ENCODE measurements around the gene MMP21. TPM values are rescaled to one million over a fixed set of nuclear protein-coding genes. Genes with fewer than 3 reads are reported as not detected.

MMP21 gene
- total and polyA plus RNA-seq, 2 donors (not counting 1 experiment from before 2014, with no cell fraction given), result 0.05 to 0.17 TPM

- Histone ChIP-seq H4K20me1 (ENCODE audit: control insufficient read depth, extremely low read depth, insufficient read depth, low read length) (no peaks in the 10 kb centered on the region), H3K9me3 (ENCODE audit: control insufficient read depth, insufficient read depth, low read depth, low read length) (no peaks in the 10 kb centered on the region), H3K4me1 (ENCODE audit: control insufficient read depth, extremely low read depth, insufficient read depth, low read length) (no peaks in the 10 kb centered on the region), H3K4me3 (replicated peaks in 1 of 4; ENCODE audit: control extremely low read depth in 1 of 4, insufficient read depth in 1 of 4, low read depth in 3 of 4, low read length in 4 of 4) (no peak overlapping the region), H3K79me2 (ENCODE audit: control insufficient read depth, insufficient read depth, low read length) (no peaks in the 10 kb centered on the region), H2AFZ (ENCODE audit: low read length) (no peak overlapping the region), H3K36me3 (ENCODE audit: control insufficient read depth, insufficient read depth, low read length) (no peaks in the 10 kb centered on the region), H3K27ac (ENCODE audit: insufficient read depth, low read length) (no peak overlapping the region), H3K27me3 (ENCODE audit: control insufficient read depth, insufficient read depth, low read length) (no peaks in the 10 kb centered on the region), H3K9ac (ENCODE audit: insufficient read depth, low read length) (no peak overlapping the region), H3K4me2 (ENCODE audit: extremely low read depth, insufficient read depth, low read length) (no peak overlapping the region)
- TF ChIP-seq CTCF (conservative IDR thresholded peaks at IDR 0.05 in 1 of 2, IDR thresholded peaks at IDR 0.05 in 1 of 2; ENCODE audit: low read depth in 1 of 2, low read length in 2 of 2) (no peak), EZH2 (IDR thresholded peaks at IDR 0.05; ENCODE audit: low read length, missing control alignments) (no peak)
- DNase-seq (ENCODE audit: low read depth in 2 of 2), result no peak
Measured at GRCh38 chr10:125785791-125786190, 10.2 kb upstream of the MMP21 start.

DNA sequence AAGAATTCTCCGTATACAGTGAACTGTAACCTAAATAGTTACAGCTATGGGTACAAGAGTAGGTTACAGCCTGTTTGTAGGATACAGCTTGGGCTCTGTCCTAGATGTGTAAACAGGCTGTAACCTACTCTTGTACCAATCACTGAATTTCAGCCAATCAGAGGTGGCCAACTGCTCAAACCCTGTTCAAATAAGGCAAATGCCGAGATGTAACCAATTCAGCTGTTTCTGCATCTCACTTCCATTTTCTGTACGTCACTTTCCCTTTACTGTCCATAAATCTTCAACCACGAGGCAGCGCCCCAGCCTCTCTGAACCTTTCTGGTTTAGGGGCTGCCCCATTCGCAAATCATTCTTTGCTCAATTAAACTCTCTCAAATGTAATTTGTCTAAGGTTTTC is 8.3 kb upstream of the MMP21 start:
- no peak overlapping the region for H3K27ac ChIP-seq (ENCODE audit: insufficient read depth, low read length)
- H2AFZ ChIP-seq (ENCODE audit: low read length), result no peak overlapping the region
- no peak overlapping the region for H3K4me2 ChIP-seq (ENCODE audit: extremely low read depth, insufficient read depth, low read length)
- H3K4me1 ChIP-seq (ENCODE audit: control insufficient read depth, extremely low read depth, insufficient read depth, low read length), result no peaks in the 10 kb centered on the region
- H3K4me3 ChIP-seq (replicated peaks in 1 of 4; ENCODE audit: control extremely low read depth in 1 of 4, insufficient read depth in 1 of 4, low read depth in 3 of 4, low read length in 4 of 4), result no peak overlapping the region
- TF ChIP-seq EZH2 (IDR thresholded peaks at IDR 0.05; ENCODE audit: low read length, missing control alignments), result no peak
- TF ChIP-seq CTCF (conservative IDR thresholded peaks at IDR 0.05 in 1 of 2, IDR thresholded peaks at IDR 0.05 in 1 of 2; ENCODE audit: low read depth in 1 of 2, low read length in 2 of 2), result no peak
- no peaks in the 10 kb centered on the region for H4K20me1 ChIP-seq (ENCODE audit: control insufficient read depth, extremely low read depth, insufficient read depth, low read length)
- no peaks in the 10 kb centered on the region for H3K79me2 ChIP-seq (ENCODE audit: control insufficient read depth, insufficient read depth, low read length)
- no peaks in the 10 kb centered on the region for H3K9me3 ChIP-seq (ENCODE audit: control insufficient read depth, insufficient read depth, low read depth, low read length)
- peak in 1 of 2 donors; percentile 44 for DNase-seq (ENCODE audit: low read depth in 2 of 2)
- H3K27me3 ChIP-seq (ENCODE audit: control insufficient read depth, insufficient read depth, low read length), result peaks cover 2% of the 10 kb centered on the region
- H3K36me3 ChIP-seq (ENCODE audit: control insufficient read depth, insufficient read depth, low read length), result no peaks in the 10 kb centered on the region
- no peak overlapping the region for H3K9ac ChIP-seq (ENCODE audit: insufficient read depth, low read length)

- Histone ChIP-seq H3K4me2 (ENCODE audit: extremely low read depth, insufficient read depth, low read length) (no peak overlapping the region), H2AFZ (ENCODE audit: low read length) (no peak overlapping the region), H3K4me3 (replicated peaks in 1 of 4; ENCODE audit: control extremely low read depth in 1 of 4, insufficient read depth in 1 of 4, low read depth in 3 of 4, low read length in 4 of 4) (no peak overlapping the region), H3K36me3 (ENCODE audit: control insufficient read depth, insufficient read depth, low read length) (no peaks in the 10 kb centered on the region), H4K20me1 (ENCODE audit: control insufficient read depth, extremely low read depth, insufficient read depth, low read length) (no peaks in the 10 kb centered on the region), H3K9me3 (ENCODE audit: control insufficient read depth, insufficient read depth, low read depth, low read length) (no peaks in the 10 kb centered on the region), H3K27me3 (ENCODE audit: control insufficient read depth, insufficient read depth, low read length) (peaks cover 2% of the 10 kb centered on the region), H3K4me1 (ENCODE audit: control insufficient read depth, extremely low read depth, insufficient read depth, low read length) (no peaks in the 10 kb centered on the region), H3K79me2 (ENCODE audit: control insufficient read depth, insufficient read depth, low read length) (no peaks in the 10 kb centered on the region), H3K9ac (ENCODE audit: insufficient read depth, low read length) (no peak overlapping the region), H3K27ac (ENCODE audit: insufficient read depth, low read length) (no peak overlapping the region)
- no peak for DNase-seq (ENCODE audit: low read depth in 2 of 2)
- TF ChIP-seq CTCF (conservative IDR thresholded peaks at IDR 0.05 in 1 of 2, IDR thresholded peaks at IDR 0.05 in 1 of 2; ENCODE audit: low read depth in 1 of 2, low read length in 2 of 2) (no peak), EZH2 (IDR thresholded peaks at IDR 0.05; ENCODE audit: low read length, missing control alignments) (no peak)
Measured at GRCh38 chr10:125783408-125783807, 7.8 kb upstream of the MMP21 start.
